ENCODE data around the gene RBCK1. TPM values are rescaled to one million over a fixed set of nuclear protein-coding genes. Genes with fewer than 3 reads are reported as not detected.

RBCK1 gene
- total RNA-seq, 6 donors from 2014 or later: 63.4 to 179 (median 109) TPM

- Histone ChIP-seq H3K27ac (peak overlapping the region; percentile 76 to 97 (median 96)), H3K36me3 (peaks cover 0 to 19% (median 0%) of the 10 kb centered on the region in 4 donors), H3K4me3 (peak overlapping the region; percentile 32 to 91 (median 84)), H3K27me3 (no peaks in the 10 kb centered on the region), H3K4me1 (peaks cover 19 to 26% (median 24%) of the 10 kb centered on the region in 4 donors), H3K9me3 (no peaks in the 10 kb centered on the region)
- ATAC-seq (ENCODE audit: low FRiP score in 2 of 2) (peak; percentile 81 to 84), DNase-seq (peak; percentile 81 to 95)
- TF ChIP-seq EP300 (IDR thresholded peaks at IDR 0.05): no peak
- TF ChIP-seq POLR2AphosphoS5 (IDR thresholded peaks at IDR 0.05): no peak
- TF ChIP-seq, protein P1, sequence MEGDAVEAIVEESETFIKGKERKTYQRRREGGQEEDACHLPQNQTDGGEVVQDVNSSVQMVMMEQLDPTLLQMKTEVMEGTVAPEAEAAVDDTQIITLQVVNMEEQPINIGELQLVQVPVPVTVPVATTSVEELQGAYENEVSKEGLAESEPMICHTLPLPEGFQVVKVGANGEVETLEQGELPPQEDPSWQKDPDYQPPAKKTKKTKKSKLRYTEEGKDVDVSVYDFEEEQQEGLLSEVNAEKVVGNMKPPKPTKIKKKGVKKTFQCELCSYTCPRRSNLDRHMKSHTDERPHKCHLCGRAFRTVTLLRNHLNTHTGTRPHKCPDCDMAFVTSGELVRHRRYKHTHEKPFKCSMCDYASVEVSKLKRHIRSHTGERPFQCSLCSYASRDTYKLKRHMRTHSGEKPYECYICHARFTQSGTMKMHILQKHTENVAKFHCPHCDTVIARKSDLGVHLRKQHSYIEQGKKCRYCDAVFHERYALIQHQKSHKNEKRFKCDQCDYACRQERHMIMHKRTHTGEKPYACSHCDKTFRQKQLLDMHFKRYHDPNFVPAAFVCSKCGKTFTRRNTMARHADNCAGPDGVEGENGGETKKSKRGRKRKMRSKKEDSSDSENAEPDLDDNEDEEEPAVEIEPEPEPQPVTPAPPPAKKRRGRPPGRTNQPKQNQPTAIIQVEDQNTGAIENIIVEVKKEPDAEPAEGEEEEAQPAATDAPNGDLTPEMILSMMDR (IDR thresholded peaks at IDR 0.05): peak in 4 of 6 experiments; percentile 10 to 29 (median 23)
- peak in 2 of 4 donors; percentile 30 to 44 for TF ChIP-seq POLR2A (IDR thresholded peaks at IDR 0.05)
- 11 to 13% methylated on average over 28 of the region's 45 CpGs for WGBS, 2 donors
Measured at GRCh38 chr20:407133-407952, 756 bp upstream of the RBCK1 start.

DNA sequence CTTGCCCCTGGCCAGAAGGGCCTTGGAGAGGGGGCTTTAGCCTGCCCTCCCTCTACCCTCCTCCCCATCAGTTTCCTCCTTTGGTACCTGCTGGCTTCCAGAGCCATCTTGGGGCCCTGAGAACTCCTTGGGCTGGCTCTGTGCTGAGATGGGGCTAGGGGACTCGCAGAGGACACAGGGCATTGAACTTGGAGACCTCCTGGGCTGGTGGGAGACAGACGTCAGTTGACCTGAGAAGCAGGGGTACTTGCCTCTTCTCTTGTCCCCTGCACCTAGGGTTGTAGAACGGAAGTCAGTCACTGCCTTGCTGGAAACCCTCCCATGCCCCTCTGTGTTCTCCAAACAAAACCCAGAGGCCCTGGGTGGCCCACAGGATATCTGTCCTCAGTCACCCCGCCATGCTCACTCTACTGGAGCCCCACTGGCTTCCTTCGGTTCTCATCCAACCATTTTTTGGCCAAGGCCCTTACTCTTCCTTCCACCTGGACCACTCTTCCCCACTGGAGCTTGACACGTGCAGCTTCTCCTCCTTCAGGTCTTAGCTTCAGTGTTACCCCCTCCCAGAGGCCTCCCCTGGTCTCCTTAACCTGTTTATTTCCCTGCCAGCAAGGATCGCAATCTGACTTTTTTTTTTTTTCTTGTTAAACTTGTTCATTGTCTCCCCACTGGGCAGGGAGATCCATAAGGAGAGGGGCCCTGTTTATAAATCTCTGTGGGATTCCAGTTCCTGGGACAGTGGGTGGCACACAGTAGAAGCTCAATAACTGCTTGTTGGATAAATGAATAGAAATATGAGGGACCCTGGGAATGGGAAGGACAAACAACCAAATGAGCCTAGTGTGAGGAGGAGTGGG lies 971 bp downstream of the RBCK1 start:
- Histone ChIP-seq H3K36me3 (peaks cover 0 to 24% (median 2%) of the 10 kb centered on the region in 4 donors), H3K27ac (peak overlapping the region; percentile 96 to 98 (median 96)), H3K4me3 (peak overlapping the region; percentile 83 to 96 (median 88)), H3K9me3 (no peaks in the 10 kb centered on the region), H3K27me3 (no peaks in the 10 kb centered on the region), H3K4me1 (peaks cover 22 to 26% (median 24%) of the 10 kb centered on the region in 4 donors)
- TF ChIP-seq POLR2A (IDR thresholded peaks at IDR 0.05) (no peak), POLR2AphosphoS5 (IDR thresholded peaks at IDR 0.05) (no peak), EP300 (IDR thresholded peaks at IDR 0.05) (no peak)
- TF ChIP-seq, protein P1 (IDR thresholded peaks at IDR 0.05): no peak
- DNase-seq: no peak
- 9 to 14% methylated on average over 6 to 7 of the region's 7 CpGs for WGBS, 2 donors
- ATAC-seq (ENCODE audit: low FRiP score in 2 of 2): peak in 1 of 2 donors; percentile 1

- H3K9me3 ChIP-seq: no peaks in the 10 kb centered on the region
- no peak for TF ChIP-seq POLR2A (IDR thresholded peaks at IDR 0.05)
- TF ChIP-seq, protein P1 (IDR thresholded peaks at IDR 0.05): no peak
- no peak for TF ChIP-seq EP300 (IDR thresholded peaks at IDR 0.05)
- TF ChIP-seq POLR2AphosphoS5 (IDR thresholded peaks at IDR 0.05): no peak
- peak overlapping the region in 2 of 4 donors; percentile 83 to 85 for H3K4me3 ChIP-seq
- WGBS, 2 donors: 75 to 88% methylated on average over 12 to 14 of the region's 14 CpGs
- H3K27ac ChIP-seq: peak overlapping the region; percentile 12 to 98 (median 56)
- DNase-seq (no peak), ATAC-seq (ENCODE audit: low FRiP score in 2 of 2) (no peak)
- peaks cover 0 to 25% (median 2%) of the 10 kb centered on the region in 4 donors for H3K36me3 ChIP-seq
- H3K4me1 ChIP-seq: peaks cover 22 to 26% (median 24%) of the 10 kb centered on the region in 4 donors
- no peaks in the 10 kb centered on the region for H3K27me3 ChIP-seq
Measured at GRCh38 chr20:409697-410559, 1.8 kb downstream of the RBCK1 start.

- DNase-seq (no peak), ATAC-seq (ENCODE audit: low FRiP score in 2 of 2) (no peak)
- no peak for TF ChIP-seq POLR2A (IDR thresholded peaks at IDR 0.05)
- H3K27me3 ChIP-seq: no peaks in the 10 kb centered on the region
- H3K9me3 ChIP-seq: no peaks in the 10 kb centered on the region
- H3K4me1 ChIP-seq: peaks cover 19 to 31% (median 27%) of the 10 kb centered on the region in 4 donors
- no peak overlapping the region for H3K4me3 ChIP-seq
- no peak overlapping the region for H3K27ac ChIP-seq
- 96 to 100% methylated on average over 3 of the region's 3 CpGs for WGBS, 2 donors
- peaks cover 0 to 31% (median 2%) of the 10 kb centered on the region in 4 donors for H3K36me3 ChIP-seq
Measured at GRCh38 chr20:412081-412480, 4.0 kb downstream of the RBCK1 start.

All from upper lobe of left lung (tissue), 6 donors.